CD8-positive, alpha-beta memory T cell (primary cell): ENCODE data around the gene ELMO1. TPM values are rescaled to one million over a fixed set of nuclear protein-coding genes. Genes with fewer than 3 reads are reported as not detected.

ENCODE experiments used
- CTCF ChIA-PET: fragments of 350-600 bp; sonication (Branson Sonifier 250); formaldehyde crosslinking; loops from one replicate; lab custom pipeline; 2021; ENCODE audit warnings: antibody characterized with exemption; lab: Charles Lee
- POLR2A ChIA-PET: fragments of 350-600 bp; sonication (Branson Sonifier 250); formaldehyde crosslinking; loops from one replicate; lab custom pipeline; 2021; ENCODE audit warnings: antibody characterized with exemption; lab: Charles Lee
- DNase-seq, 5 donors: peaks; one replicate each; pipeline versions ENCODE4 v3.0.0 to v3.0.0-alpha.2; 2020 to 2022; ENCODE audit warnings: mixed read lengths in 1 of 5
- H3K27ac ChIP-seq: one replicate; pipeline ENCODE4 v1.7.0; 2013; ENCODE audit warnings: low read depth, mild to moderate bottlenecking, low read length, moderate library complexity
- H3K27me3 ChIP-seq: 2 replicates; pipeline ENCODE4 v1.7.0; 2013; ENCODE audit warnings: low read length, mild to moderate bottlenecking; ENCODE audit not compliant: insufficient read depth, poor library complexity, severe bottlenecking
- H3K36me3 ChIP-seq: 2 replicates; pipeline ENCODE4 v1.7.0; 2013; ENCODE audit warnings: mild to moderate bottlenecking, low read length, moderate library complexity; ENCODE audit not compliant: insufficient read depth
- H3K4me1 ChIP-seq: 2 replicates; pipeline ENCODE4 v1.7.0; 2013; ENCODE audit warnings: mild to moderate bottlenecking, low read length, moderate library complexity; ENCODE audit not compliant: insufficient read depth
- H3K4me3 ChIP-seq: 2 replicates; pipeline ENCODE4 v1.7.0; 2013; ENCODE audit warnings: mild to moderate bottlenecking, low read length
- H3K9me3 ChIP-seq: 2 replicates; pipeline ENCODE4 v1.7.0; 2013; ENCODE audit warnings: mild to moderate bottlenecking, low read length
- H3K27ac Mint-ChIP-seq, 8 donors: one replicate each; pipeline ENCODE4 v1.8.0; 2020 to 2021; ENCODE audit warnings: mixed read lengths in 8 of 8, mild to moderate bottlenecking in 6 of 8, inconsistent platforms in 3 of 8, moderate library complexity in 3 of 8
- H3K27me3 Mint-ChIP-seq, 2 donors: one replicate each; pipeline ENCODE4 v1.8.0; 2020 to 2021; ENCODE audit warnings: mixed read lengths in 2 of 2, mild to moderate bottlenecking in 1 of 2, moderate library complexity in 1 of 2
- H3K36me3 Mint-ChIP-seq, 3 donors: one replicate each; pipeline ENCODE4 v1.8.0; 2020 to 2021; ENCODE audit warnings: mixed read lengths in 3 of 3, inconsistent platforms in 1 of 3, mild to moderate bottlenecking in 1 of 3
- H3K4me1 Mint-ChIP-seq, 3 donors: one replicate each; pipeline ENCODE4 v1.8.0; 2020 to 2021; ENCODE audit warnings: mixed read lengths in 3 of 3, inconsistent platforms in 1 of 3, mild to moderate bottlenecking in 1 of 3
- H3K4me3 Mint-ChIP-seq, 7 donors: one replicate each; pipeline ENCODE4 v1.8.0; 2020 to 2021; ENCODE audit warnings: mixed read lengths in 7 of 7, mild to moderate bottlenecking in 6 of 7, moderate library complexity in 4 of 7, inconsistent platforms in 2 of 7
- H3K9me3 Mint-ChIP-seq, 5 donors: one replicate each; pipeline ENCODE4 v1.8.0; 2020 to 2022; ENCODE audit warnings: mixed read lengths in 5 of 5, mild to moderate bottlenecking in 3 of 5, moderate library complexity in 2 of 5, inconsistent platforms in 1 of 5
- polyA plus RNA-seq: library from polyadenylated mRNA; unstranded; fragments of 300-500 nt; fragmentation: Illumina TruSeq; gene quantifications from one replicate; pipeline ENCODE4 v1.2.3, GENCODE V29; 2021
- total RNA-seq, 2 experiments: library from RNA; stranded (reverse); gene quantifications; one replicate each; pipeline ENCODE4 v1.2.3, GENCODE V29; 2021

Gene ELMO1
- total and polyA plus RNA-seq, 3 experiments from 2014 or later, result 65.6 to 74.4 (median 66.2) TPM

GRCh38 chr7:37052705-37053104 lies 396.0 kb downstream of the ELMO1 start:
- Mint-ChIP-seq H3K27me3 (no peaks in the 10 kb centered on the region), H3K4me3 (no peak overlapping the region), H3K4me1 (peaks cover 7 to 24% (median 14%) of the 10 kb centered on the region in 3 donors), H3K27ac (no peak overlapping the region), H3K9me3 (no peaks in the 10 kb centered on the region), H3K36me3 (peaks cover 8 to 29% (median 13%) of the 10 kb centered on the region in 3 donors)
- no peaks in the 10 kb centered on the region for H3K36me3 ChIP-seq
- H3K9me3 ChIP-seq, result no peaks in the 10 kb centered on the region
- no peak overlapping the region for H3K27ac ChIP-seq
- ChIA-PET POLR2A (no interaction called here), CTCF (no interaction called here)
- no peak overlapping the region for H3K4me3 ChIP-seq
- no peaks in the 10 kb centered on the region for H3K27me3 ChIP-seq
- no peaks in the 10 kb centered on the region for H3K4me1 ChIP-seq
- DNase-seq, result no peak

GRCh38 chr7:37050801-37051200 lies 397.9 kb downstream of the ELMO1 start:
- no peak for DNase-seq
- no peaks in the 10 kb centered on the region for H3K4me1 ChIP-seq
- H3K36me3 ChIP-seq, result no peaks in the 10 kb centered on the region
- Mint-ChIP-seq H3K27ac (no peak overlapping the region), H3K4me1 (peaks cover 16 to 40% (median 25%) of the 10 kb centered on the region in 3 donors), H3K36me3 (peaks cover 4 to 15% (median 7%) of the 10 kb centered on the region in 3 donors), H3K27me3 (no peaks in the 10 kb centered on the region), H3K9me3 (no peaks in the 10 kb centered on the region), H3K4me3 (no peak overlapping the region)
- H3K27me3 ChIP-seq, result no peaks in the 10 kb centered on the region
- H3K27ac ChIP-seq, result no peak overlapping the region
- POLR2A ChIA-PET, result no interaction called here
- no peak overlapping the region for H3K4me3 ChIP-seq
- H3K9me3 ChIP-seq, result no peaks in the 10 kb centered on the region
- CTCF ChIA-PET, result no interaction called here

GRCh38 chr7:37048674-37049073 lies 400.0 kb downstream of the ELMO1 start:
- no peaks in the 10 kb centered on the region for H3K27me3 Mint-ChIP-seq
- Histone ChIP-seq H3K36me3 (no peaks in the 10 kb centered on the region), H3K9me3 (no peaks in the 10 kb centered on the region), H3K27me3 (no peaks in the 10 kb centered on the region), H3K4me1 (no peaks in the 10 kb centered on the region), H3K4me3 (no peak overlapping the region), H3K27ac (no peak overlapping the region)
- DNase-seq, result no peak
- no peaks in the 10 kb centered on the region for H3K9me3 Mint-ChIP-seq
- H3K36me3 Mint-ChIP-seq, result peaks cover 7 to 14% (median 9%) of the 10 kb centered on the region in 3 donors
- no peak overlapping the region for H3K4me3 Mint-ChIP-seq
- peaks cover 19 to 49% (median 26%) of the 10 kb centered on the region in 3 donors for H3K4me1 Mint-ChIP-seq
- CTCF ChIA-PET, result no interaction called here
- no peak overlapping the region for H3K27ac Mint-ChIP-seq
- POLR2A ChIA-PET, result no interaction called here

- peak overlapping the region in 1 of 8 donors; percentile 35 for H3K27ac Mint-ChIP-seq
- H3K4me1 Mint-ChIP-seq, result peaks cover 19 to 44% (median 26%) of the 10 kb centered on the region in 3 donors
- Histone ChIP-seq H3K9me3 (no peaks in the 10 kb centered on the region), H3K27ac (no peak overlapping the region), H3K27me3 (no peaks in the 10 kb centered on the region), H3K4me3 (no peak overlapping the region), H3K4me1 (no peaks in the 10 kb centered on the region), H3K36me3 (no peaks in the 10 kb centered on the region)
- H3K4me3 Mint-ChIP-seq, result no peak overlapping the region
- H3K36me3 Mint-ChIP-seq, result peaks cover 12 to 21% (median 17%) of the 10 kb centered on the region in 3 donors
- H3K27me3 Mint-ChIP-seq, result no peaks in the 10 kb centered on the region
- no peaks in the 10 kb centered on the region for H3K9me3 Mint-ChIP-seq
- DNase-seq, result no peak
- ChIA-PET POLR2A (no interaction called here), CTCF (no interaction called here)
These were observed 401.4 kb downstream of the ELMO1 start for GRCh38 chr7:37047260-37047659.

- no peaks in the 10 kb centered on the region for H3K4me1 ChIP-seq
- H3K27me3 ChIP-seq, result no peaks in the 10 kb centered on the region
- H3K9me3 ChIP-seq, result no peaks in the 10 kb centered on the region
- no peaks in the 10 kb centered on the region for H3K36me3 ChIP-seq
- no peak overlapping the region for H3K4me3 ChIP-seq
- ChIA-PET CTCF (no interaction called here), POLR2A (no interaction called here)
- peak overlapping the region in 4 of 8 donors; percentile 4 to 66 (median 48) for H3K27ac Mint-ChIP-seq
- peaks cover 16 to 42% (median 26%) of the 10 kb centered on the region in 3 donors for H3K4me1 Mint-ChIP-seq
- H3K27ac ChIP-seq, result no peak overlapping the region
- no peaks in the 10 kb centered on the region for H3K27me3 Mint-ChIP-seq
- H3K36me3 Mint-ChIP-seq, result peaks cover 14 to 25% (median 17%) of the 10 kb centered on the region in 3 donors
- H3K9me3 Mint-ChIP-seq, result no peaks in the 10 kb centered on the region
- DNase-seq, result no peak
- no peak overlapping the region for H3K4me3 Mint-ChIP-seq
These were observed 402.1 kb downstream of the ELMO1 start for GRCh38 chr7:37046531-37047079.

- H3K4me1 ChIP-seq, result no peaks in the 10 kb centered on the region
- H3K36me3 ChIP-seq, result no peaks in the 10 kb centered on the region
- H3K9me3 Mint-ChIP-seq, result no peaks in the 10 kb centered on the region
- H3K36me3 Mint-ChIP-seq, result peaks cover 20 to 29% (median 23%) of the 10 kb centered on the region in 3 donors
- ChIA-PET CTCF (no interaction called here), POLR2A (no interaction called here)
- peaks cover 16 to 38% (median 26%) of the 10 kb centered on the region in 3 donors for H3K4me1 Mint-ChIP-seq
- no peaks in the 10 kb centered on the region for H3K9me3 ChIP-seq
- peak overlapping the region in 4 of 8 donors; percentile 11 to 77 (median 39) for H3K27ac Mint-ChIP-seq
- DNase-seq, result no peak
- no peaks in the 10 kb centered on the region for H3K27me3 ChIP-seq
- no peaks in the 10 kb centered on the region for H3K27me3 Mint-ChIP-seq
- no peak overlapping the region for H3K4me3 Mint-ChIP-seq
- no peak overlapping the region for H3K27ac ChIP-seq
- no peak overlapping the region for H3K4me3 ChIP-seq
These were observed 402.9 kb downstream of the ELMO1 start for GRCh38 chr7:37045681-37046179.

GRCh38 chr7:37041461-37041860 lies 407.2 kb downstream of the ELMO1 start:
- H3K27me3 Mint-ChIP-seq, result no peaks in the 10 kb centered on the region
- no peaks in the 10 kb centered on the region for H3K4me1 ChIP-seq
- H3K27ac ChIP-seq, result no peak overlapping the region
- CTCF ChIA-PET, result no interaction called here
- no peak overlapping the region for H3K4me3 ChIP-seq
- H3K9me3 Mint-ChIP-seq, result peaks cover 6 to 16% (median 11%) of the 10 kb centered on the region in 5 donors
- POLR2A ChIA-PET, result no interaction called here
- peak overlapping the region in 1 of 8 donors; percentile 37 for H3K27ac Mint-ChIP-seq
- H3K36me3 ChIP-seq, result peaks cover 5% of the 10 kb centered on the region
- peaks cover 34 to 50% (median 42%) of the 10 kb centered on the region in 3 donors for H3K36me3 Mint-ChIP-seq
- no peak overlapping the region for H3K4me3 Mint-ChIP-seq
- H3K27me3 ChIP-seq, result no peaks in the 10 kb centered on the region
- peaks cover 8 to 23% (median 13%) of the 10 kb centered on the region in 3 donors for H3K4me1 Mint-ChIP-seq
- DNase-seq, result no peak
- H3K9me3 ChIP-seq, result no peaks in the 10 kb centered on the region

GRCh38 chr7:37040330-37040729 lies 408.3 kb downstream of the ELMO1 start:
- POLR2A ChIA-PET, result no interaction called here
- Histone ChIP-seq H3K27me3 (no peaks in the 10 kb centered on the region), H3K9me3 (no peaks in the 10 kb centered on the region), H3K4me3 (no peak overlapping the region), H3K36me3 (peaks cover 5% of the 10 kb centered on the region), H3K4me1 (no peaks in the 10 kb centered on the region), H3K27ac (no peak overlapping the region)
- peaks cover 34 to 52% (median 42%) of the 10 kb centered on the region in 3 donors for H3K36me3 Mint-ChIP-seq
- no peak overlapping the region for H3K27ac Mint-ChIP-seq
- H3K9me3 Mint-ChIP-seq, result peaks cover 6 to 16% (median 11%) of the 10 kb centered on the region in 5 donors
- no peak overlapping the region for H3K4me3 Mint-ChIP-seq
- peaks cover under 1 to 11% (median 2%) of the 10 kb centered on the region in 3 donors for H3K4me1 Mint-ChIP-seq
- CTCF ChIA-PET, result no interaction called here
- DNase-seq, result no peak
- no peaks in the 10 kb centered on the region for H3K27me3 Mint-ChIP-seq
